Measurements from ENCODE around the gene KDM2B. TPM values are rescaled to one million over a fixed set of nuclear protein-coding genes. Genes with fewer than 3 reads are reported as not detected.

KDM2B gene
- polyA plus RNA-seq, 3 donors from 2014 or later = 9.6 to 17.0 (median 10.4) TPM

GRCh38 chr12:121579981-121580868 lies 598 bp downstream of the KDM2B start:
- Mint-ChIP-seq H3K27me3 (ENCODE audit: low read depth in 3 of 3) (peaks cover 4 to 18% (median 14%) of the 10 kb centered on the region in 3 donors), H3K4me1 (peaks cover 40 to 51% of the 10 kb centered on the region in 2 donors), H3K4me3 (peak overlapping the region; percentile 89 to 99 (median 98)), H3K27ac (peak overlapping the region; percentile 97 to 100 (median 98)), H3K9me3 (no peaks in the 10 kb centered on the region), H3K36me3 (peaks cover 0 to 8% (median 7%) of the 10 kb centered on the region in 3 donors)
- DNase-seq = peak; percentile 74 to 80 (median 78)

DNA sequence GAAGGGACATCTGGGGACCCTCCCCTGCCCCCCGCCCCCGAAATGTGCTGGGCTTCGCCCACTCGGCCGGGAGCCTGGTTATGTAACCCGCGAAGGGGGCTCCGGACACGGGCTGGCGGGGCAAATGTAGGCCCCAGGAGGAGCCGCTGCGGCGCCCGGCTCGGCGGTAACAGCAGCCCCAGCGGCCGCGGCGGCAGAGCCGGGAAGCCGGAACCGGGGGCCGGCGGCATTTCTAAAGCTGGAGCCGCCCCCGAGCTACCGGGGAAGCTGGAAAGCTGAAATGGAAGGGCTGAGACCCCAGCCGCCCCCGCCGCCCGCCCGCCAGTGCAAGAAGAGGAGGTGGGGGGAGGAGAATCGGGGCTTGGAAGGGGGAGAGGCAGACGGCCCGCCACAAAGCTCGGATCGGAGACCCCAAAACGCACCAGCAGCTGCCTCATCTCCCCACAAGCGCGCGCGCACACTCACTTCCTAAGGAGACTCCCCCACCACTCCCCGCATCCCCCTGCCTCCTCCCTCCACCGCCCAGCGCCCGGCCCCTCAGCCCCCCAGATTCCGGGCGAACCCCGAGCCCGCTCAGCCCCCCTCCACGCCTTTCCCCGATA lies 1.5 kb downstream of the KDM2B start:
- Mint-ChIP-seq H3K27me3 (ENCODE audit: low read depth in 3 of 3) (peaks cover 4 to 18% (median 14%) of the 10 kb centered on the region in 3 donors), H3K36me3 (peaks cover 3 to 16% (median 14%) of the 10 kb centered on the region in 3 donors)
- DNase-seq = peak; percentile 42 to 57 (median 52)

DNA sequence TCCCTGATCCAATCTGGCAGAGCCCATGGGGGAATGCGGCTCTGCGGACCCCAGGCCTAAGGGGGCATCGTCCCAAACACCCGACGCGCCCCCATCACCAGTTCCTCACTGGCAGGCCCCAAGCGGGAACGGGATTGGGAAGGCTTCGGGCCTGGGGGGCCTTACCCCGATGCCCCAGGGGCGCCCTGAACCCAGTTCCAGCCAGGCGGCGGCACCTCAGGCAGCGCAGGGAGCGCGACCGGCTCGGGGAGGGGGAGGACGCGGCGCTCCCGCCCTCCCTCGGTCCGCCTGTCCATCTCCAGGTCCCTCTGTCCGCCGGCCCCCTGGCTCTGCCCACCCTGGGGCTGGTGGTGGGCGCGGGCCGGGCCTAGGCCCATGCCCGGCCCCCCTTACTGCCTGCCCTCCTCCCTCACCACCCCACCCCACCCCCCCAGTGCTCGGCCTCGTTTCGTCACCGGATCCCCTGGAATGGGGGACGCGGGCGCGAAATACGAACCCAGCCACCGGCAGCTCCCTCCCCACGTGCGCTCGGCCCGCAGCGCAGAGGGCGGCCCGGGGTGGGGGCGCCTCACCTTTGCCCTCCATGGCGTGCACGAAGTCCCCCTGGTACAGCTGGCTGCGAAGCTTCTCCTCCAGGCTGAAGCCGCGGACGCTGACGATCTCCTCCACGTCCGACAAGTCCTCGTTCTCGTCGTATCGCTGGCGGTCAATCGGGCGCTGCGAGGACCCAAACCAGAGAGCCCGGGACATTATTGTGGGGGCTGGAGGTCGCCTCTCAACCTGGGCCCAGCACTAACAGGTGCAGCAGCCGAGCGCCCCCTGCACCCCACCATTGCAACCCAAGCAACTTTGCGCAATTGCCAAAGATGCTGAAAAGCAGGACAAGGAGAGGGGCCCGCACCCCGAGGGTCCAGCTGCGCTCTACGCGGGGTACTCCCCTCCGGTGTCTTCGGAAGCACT lies 2.3 kb downstream of the KDM2B start:
- Mint-ChIP-seq H3K9me3 (no peaks in the 10 kb centered on the region), H3K36me3 (peaks cover 9 to 21% (median 21%) of the 10 kb centered on the region in 3 donors), H3K4me1 (peaks cover 40 to 49% of the 10 kb centered on the region in 2 donors), H3K4me3 (peak overlapping the region; percentile 89 to 99 (median 98)), H3K27me3 (ENCODE audit: low read depth in 3 of 3) (peaks cover 4 to 18% (median 14%) of the 10 kb centered on the region in 3 donors), H3K27ac (peak overlapping the region; percentile 34 to 97 (median 84))
- peak; percentile 30 to 46 (median 30) for DNase-seq

More for the DNA sequence above, 1.5 kb downstream of the KDM2B start:
- peaks cover 40 to 51% of the 10 kb centered on the region in 2 donors for H3K4me1 Mint-ChIP-seq
- peak overlapping the region; percentile 97 to 100 (median 98) for H3K27ac Mint-ChIP-seq
- no peaks in the 10 kb centered on the region for H3K9me3 Mint-ChIP-seq
- peak overlapping the region; percentile 89 to 99 (median 98) for H3K4me3 Mint-ChIP-seq

- Mint-ChIP-seq H3K9me3 (no peaks in the 10 kb centered on the region), H3K36me3 (peaks cover 9 to 21% (median 21%) of the 10 kb centered on the region in 3 donors), H3K27me3 (ENCODE audit: low read depth in 3 of 3) (peaks cover 4 to 18% (median 14%) of the 10 kb centered on the region in 3 donors), H3K4me1 (peaks cover 34 to 43% of the 10 kb centered on the region in 2 donors), H3K27ac (peak overlapping the region; percentile 72 to 88 (median 80)), H3K4me3 (peak overlapping the region; percentile 62 to 80 (median 63))
- no peak for DNase-seq
Measured at GRCh38 chr12:121577443-121578180, 3.2 kb downstream of the KDM2B start.

DNA sequence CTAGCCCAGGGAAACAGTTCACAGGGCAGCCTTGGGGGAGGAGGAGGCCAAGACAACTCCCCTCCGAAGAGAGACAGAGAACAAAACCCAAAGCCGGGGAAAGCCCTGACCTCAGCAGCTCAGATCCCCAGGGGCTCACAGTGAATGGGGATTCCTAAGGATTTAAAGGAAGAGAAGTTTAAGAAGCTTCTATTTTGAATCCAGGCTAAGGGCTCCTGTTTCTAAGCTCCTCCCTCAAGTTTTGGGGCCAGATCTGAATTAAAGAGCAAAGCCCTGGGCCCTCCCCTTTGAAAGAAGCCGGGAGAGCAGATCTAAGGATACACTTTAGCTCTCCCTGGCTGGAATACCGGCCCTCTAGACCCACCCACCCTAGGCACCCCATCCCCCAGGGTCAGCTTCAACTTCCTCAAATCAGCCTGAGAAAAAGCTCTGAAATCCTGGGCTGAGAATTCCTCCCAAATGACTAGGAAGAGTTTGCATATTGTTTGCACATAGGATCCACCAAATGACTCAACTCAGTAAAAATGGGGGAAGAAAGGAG lies 3.9 kb downstream of the KDM2B start:
- Mint-ChIP-seq H3K27ac (peak overlapping the region; percentile 72 to 88 (median 80)), H3K27me3 (ENCODE audit: low read depth in 3 of 3) (peaks cover 8 to 18% (median 12%) of the 10 kb centered on the region in 3 donors), H3K9me3 (no peaks in the 10 kb centered on the region), H3K4me1 (peaks cover 27 to 37% of the 10 kb centered on the region in 2 donors), H3K36me3 (peaks cover 15 to 26% (median 25%) of the 10 kb centered on the region in 3 donors), H3K4me3 (peak overlapping the region; percentile 62 to 80 (median 63))
- DNase-seq = no peak

- Mint-ChIP-seq H3K27ac (peak overlapping the region in 3 of 6 donors; percentile 5 to 71 (median 48)), H3K36me3 (peaks cover 17 to 28% (median 26%) of the 10 kb centered on the region in 3 donors), H3K9me3 (no peaks in the 10 kb centered on the region), H3K27me3 (ENCODE audit: low read depth in 3 of 3) (peaks cover 8 to 13% (median 8%) of the 10 kb centered on the region in 3 donors), H3K4me1 (peaks cover 19 to 28% of the 10 kb centered on the region in 2 donors), H3K4me3 (no peak overlapping the region)
- no peak for DNase-seq
Measured at GRCh38 chr12:121575952-121576625, 4.7 kb downstream of the KDM2B start.

DNA sequence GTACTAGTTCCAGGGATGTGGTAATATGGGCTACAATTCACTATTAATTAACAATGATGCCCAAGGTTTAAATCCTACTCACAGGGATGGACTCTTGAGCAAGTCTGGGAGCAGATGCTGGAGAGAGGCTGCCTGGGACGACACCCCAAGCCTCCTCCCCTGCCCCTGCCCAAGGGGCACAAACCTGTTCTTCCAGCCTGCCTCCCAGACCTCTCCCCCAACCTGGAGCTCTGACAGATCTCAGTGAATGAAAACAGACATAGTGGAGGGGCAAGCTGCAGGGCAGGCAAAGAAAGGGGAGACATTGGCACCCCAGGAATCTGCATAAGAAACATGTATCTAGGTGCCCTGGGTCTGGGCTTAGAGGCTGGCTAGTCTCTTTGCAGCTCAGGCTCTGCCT lies 5.8 kb downstream of the KDM2B start:
- H3K36me3 Mint-ChIP-seq = peaks cover 26 to 37% (median 33%) of the 10 kb centered on the region in 3 donors
- no peaks in the 10 kb centered on the region for H3K9me3 Mint-ChIP-seq
- no peak overlapping the region for H3K4me3 Mint-ChIP-seq
- DNase-seq = no peak
- H3K27me3 Mint-ChIP-seq (ENCODE audit: low read depth in 3 of 3) = peaks cover 4 to 8% (median 7%) of the 10 kb centered on the region in 3 donors
- peaks cover 14 to 27% of the 10 kb centered on the region in 2 donors for H3K4me1 Mint-ChIP-seq
- H3K27ac Mint-ChIP-seq = peak overlapping the region in 2 of 6 donors; percentile 34 to 76

GRCh38 chr12:121574025-121574424 lies 6.8 kb downstream of the KDM2B start:
- DNase-seq = no peak
- Mint-ChIP-seq H3K27ac (peak overlapping the region in 4 of 6 donors; percentile 5 to 63 (median 56)), H3K4me1 (peaks cover 14 to 22% of the 10 kb centered on the region in 2 donors), H3K36me3 (peaks cover 26 to 37% (median 33%) of the 10 kb centered on the region in 3 donors), H3K27me3 (ENCODE audit: low read depth in 3 of 3) (peaks cover 0 to 3% (median 0%) of the 10 kb centered on the region in 3 donors), H3K9me3 (no peaks in the 10 kb centered on the region), H3K4me3 (no peak overlapping the region)

DNA sequence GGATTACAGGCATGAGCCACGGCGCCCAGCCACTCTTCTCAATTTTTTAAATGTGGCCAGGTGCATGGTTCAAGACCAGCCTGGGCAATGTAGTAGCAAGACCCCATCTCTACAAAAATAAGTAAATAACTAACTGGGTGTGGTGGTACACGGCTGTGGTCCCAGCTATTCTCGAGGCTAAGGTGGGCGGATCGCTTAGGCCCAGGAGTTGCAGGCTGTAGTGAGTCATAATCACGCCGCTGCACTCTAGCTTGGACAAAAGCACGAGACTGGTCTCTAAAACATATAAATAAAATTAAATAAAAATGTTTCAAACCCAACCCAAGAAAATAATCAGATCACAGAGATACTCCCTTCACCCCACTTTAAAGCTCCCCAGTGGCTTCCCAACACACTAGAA lies 8.9 kb downstream of the KDM2B start:
- Mint-ChIP-seq H3K4me3 (no peak overlapping the region), H3K27me3 (ENCODE audit: low read depth in 3 of 3) (peaks cover 0 to 3% (median 0%) of the 10 kb centered on the region in 3 donors), H3K36me3 (peaks cover 30 to 41% (median 37%) of the 10 kb centered on the region in 3 donors), H3K4me1 (peaks cover 7 to 19% of the 10 kb centered on the region in 2 donors), H3K9me3 (no peaks in the 10 kb centered on the region), H3K27ac (peak overlapping the region in 2 of 6 donors; percentile 28 to 82)
- no peak for DNase-seq

- Mint-ChIP-seq H3K36me3 (peaks cover 30 to 37% (median 35%) of the 10 kb centered on the region in 3 donors), H3K27ac (peak overlapping the region in 5 of 6 donors; percentile 5 to 76 (median 29)), H3K27me3 (ENCODE audit: low read depth in 3 of 3) (peaks cover 0 to 3% (median 3%) of the 10 kb centered on the region in 3 donors), H3K4me1 (peaks cover 3 to 14% of the 10 kb centered on the region in 2 donors), H3K4me3 (no peak overlapping the region), H3K9me3 (no peaks in the 10 kb centered on the region)
- DNase-seq = no peak
Measured at GRCh38 chr12:121570467-121571283, 10.1 kb downstream of the KDM2B start.

Measured in immature natural killer cell (primary cell).